HG03135 (cell line): ENCODE results near the gene DRD4.

Experiments used
- ATAC-seq: cut with Tn5 transposase; IDR thresholded peaks from one replicate; pipeline ENCODE4 v1.9.1; 2021; ENCODE audit warnings: mild to moderate bottlenecking, moderate library complexity; ENCODE audit not compliant: unreplicated experiment

The DRD4 gene

GRCh38 chr11:636511-637332 is at the start of gene DRD4:
DRD4 (plus strand) TSS chr11:637269; CDS start chr11:637305, 36 bp downstream.
- no peak for ATAC-seq

DNA sequence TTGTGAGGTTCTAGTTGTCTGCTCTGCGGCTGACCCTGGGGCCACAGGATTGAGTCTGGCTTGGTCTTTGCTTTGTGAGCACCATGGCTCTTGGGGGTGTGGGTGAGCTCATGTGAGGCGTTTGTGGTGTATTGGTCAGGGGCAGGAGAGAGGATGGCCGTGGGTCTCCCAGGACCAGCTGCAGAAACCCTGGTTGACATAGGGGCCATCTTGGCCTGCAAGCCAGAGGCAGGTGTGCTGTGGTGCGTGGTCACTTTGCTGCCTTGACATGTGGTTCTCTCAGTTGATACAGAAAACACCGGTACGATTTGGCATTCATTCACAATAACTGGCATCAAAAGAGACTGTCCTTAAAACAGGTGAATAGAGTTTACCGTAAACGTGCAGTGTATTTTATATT is 49.5 kb upstream of the DRD4 start:
- no peak for ATAC-seq

- no peak for ATAC-seq
Measured at GRCh38 chr11:587978-588380, 49.1 kb upstream of the DRD4 start.

DNA sequence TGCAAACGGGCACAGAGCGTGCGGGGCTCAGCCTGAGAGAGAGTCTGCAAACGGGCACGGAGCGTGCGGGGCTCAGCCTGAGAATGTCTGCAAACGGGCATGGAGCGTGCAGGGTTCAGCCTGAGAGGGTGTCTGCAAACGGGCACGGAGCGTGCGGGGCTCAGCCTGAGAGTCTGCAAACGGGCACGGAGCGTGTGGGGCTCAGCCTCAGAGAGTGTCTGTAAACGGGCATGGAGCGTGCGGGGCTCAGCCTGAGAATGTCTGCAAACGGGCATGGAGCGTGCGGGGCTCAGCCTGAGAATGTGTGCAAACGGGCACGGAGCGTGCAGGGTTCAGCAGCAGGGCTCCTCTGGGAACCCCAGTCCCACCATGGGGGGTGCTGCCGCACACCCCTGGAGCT is 47.3 kb upstream of the DRD4 start:
- ATAC-seq, result no peak

- ATAC-seq, result no peak
Measured at GRCh38 chr11:590997-591396, 46.1 kb upstream of the DRD4 start.

GRCh38 chr11:592501-592900 is 44.6 kb upstream of the DRD4 start:
- ATAC-seq, result no peak

- ATAC-seq, result no peak
Measured at GRCh38 chr11:592918-593317, 44.2 kb upstream of the DRD4 start.

DNA sequence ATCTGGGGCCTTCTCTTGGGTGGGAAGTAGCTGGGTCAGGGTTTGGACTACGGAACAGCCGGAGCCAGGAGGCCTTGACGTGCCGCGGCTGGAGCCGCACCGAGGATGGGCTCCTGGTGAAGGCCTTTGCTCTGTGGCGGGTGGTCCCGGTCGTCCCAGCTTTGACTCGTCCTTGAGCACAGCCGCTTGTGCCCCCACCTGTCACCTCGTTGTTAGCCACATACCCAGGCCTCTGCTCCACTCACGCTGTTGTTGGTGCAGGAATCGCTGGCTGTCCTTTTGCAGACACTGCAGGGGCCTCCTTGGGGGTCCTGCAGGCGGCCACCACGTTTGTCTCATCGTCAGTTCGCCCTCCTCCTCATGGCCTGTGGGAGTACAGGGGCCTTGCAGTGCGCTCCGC is 43.7 kb upstream of the DRD4 start:
- ATAC-seq, result no peak

DNA sequence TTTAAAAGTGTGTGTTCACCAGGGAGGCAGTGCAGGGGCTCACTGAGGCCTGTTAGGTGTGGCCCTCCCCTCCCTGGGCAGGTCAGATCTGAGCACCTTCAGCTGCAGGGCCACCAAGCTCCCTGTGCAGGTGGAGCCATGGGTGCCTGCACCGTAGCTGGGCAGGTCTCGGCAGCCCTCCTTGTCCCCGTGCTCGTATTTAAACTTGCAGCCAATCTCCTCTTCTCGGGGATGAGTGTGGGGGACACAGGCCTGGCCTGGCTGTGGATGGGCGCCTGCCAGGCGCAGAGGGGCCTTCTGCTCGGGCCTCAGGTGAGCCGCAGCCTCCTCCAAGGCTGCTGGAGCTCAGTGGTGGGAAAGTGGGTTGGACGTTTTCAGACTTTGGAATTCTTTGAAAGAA is 41.7 kb upstream of the DRD4 start:
- ATAC-seq, result no peak

- no peak for ATAC-seq
Measured at GRCh38 chr11:596374-596773, 40.7 kb upstream of the DRD4 start.

- no peak for ATAC-seq
Measured at GRCh38 chr11:597166-597725, 39.8 kb upstream of the DRD4 start.

- no peak for ATAC-seq
Measured at GRCh38 chr11:598005-598680, 38.9 kb upstream of the DRD4 start.

DNA sequence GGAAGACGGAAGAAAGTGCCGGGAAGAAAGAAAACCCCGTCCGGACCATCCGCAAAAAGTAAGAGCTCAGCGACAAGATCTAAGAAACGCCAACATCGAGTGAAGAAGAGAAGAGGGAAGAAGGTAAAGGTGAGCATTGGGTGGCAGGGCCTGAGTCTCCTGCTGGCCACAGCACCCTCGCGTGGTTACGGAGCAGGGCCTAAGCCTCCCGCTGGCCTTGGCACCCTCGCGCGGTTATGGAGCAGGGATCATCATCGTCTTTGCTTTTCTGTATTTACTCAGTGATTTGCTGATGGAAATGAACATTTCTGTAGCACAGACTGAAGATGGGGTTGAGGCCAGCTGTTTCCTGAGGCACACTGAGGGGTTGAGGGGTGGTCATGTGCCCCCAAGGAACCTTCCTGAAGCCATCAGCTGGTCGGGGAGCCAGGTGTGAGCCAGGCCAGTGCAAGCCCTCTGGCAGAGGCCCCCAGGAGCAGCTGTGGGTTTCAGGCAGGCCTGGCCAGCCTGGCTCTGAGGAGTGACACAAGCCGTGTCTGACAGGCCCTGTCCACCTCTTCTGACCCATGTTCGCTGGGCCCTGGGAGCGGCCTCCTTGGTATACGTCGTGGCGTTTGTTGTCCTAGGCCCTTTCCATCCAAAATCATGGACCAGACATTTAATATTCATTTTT is 35.4 kb upstream of the DRD4 start:
- no peak for ATAC-seq

DNA sequence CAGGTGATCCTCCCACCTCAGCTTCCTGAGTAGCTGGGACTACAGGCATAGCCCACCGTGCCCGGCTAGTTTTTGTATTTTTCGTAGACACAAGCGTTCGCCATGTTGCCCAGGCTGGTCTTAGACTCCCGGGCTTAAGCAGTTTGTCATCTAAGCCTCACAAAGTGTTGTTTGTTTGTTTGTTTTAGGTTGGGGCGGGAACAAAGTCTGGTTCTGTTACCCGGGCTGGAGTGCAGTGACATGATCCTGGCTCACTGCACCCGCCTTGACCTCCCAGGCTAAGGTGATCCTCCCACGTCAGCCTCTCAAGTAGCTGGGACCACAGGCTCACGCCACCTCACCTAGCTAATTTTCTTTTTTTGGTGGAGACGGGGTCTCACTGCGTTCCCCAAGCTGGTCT is 33.9 kb upstream of the DRD4 start:
- ATAC-seq, result no peak

- ATAC-seq, result no peak
Measured at GRCh38 chr11:605286-606129, 31.6 kb upstream of the DRD4 start.

- ATAC-seq, result no peak
Measured at GRCh38 chr11:606245-606644, 30.8 kb upstream of the DRD4 start.

DNA sequence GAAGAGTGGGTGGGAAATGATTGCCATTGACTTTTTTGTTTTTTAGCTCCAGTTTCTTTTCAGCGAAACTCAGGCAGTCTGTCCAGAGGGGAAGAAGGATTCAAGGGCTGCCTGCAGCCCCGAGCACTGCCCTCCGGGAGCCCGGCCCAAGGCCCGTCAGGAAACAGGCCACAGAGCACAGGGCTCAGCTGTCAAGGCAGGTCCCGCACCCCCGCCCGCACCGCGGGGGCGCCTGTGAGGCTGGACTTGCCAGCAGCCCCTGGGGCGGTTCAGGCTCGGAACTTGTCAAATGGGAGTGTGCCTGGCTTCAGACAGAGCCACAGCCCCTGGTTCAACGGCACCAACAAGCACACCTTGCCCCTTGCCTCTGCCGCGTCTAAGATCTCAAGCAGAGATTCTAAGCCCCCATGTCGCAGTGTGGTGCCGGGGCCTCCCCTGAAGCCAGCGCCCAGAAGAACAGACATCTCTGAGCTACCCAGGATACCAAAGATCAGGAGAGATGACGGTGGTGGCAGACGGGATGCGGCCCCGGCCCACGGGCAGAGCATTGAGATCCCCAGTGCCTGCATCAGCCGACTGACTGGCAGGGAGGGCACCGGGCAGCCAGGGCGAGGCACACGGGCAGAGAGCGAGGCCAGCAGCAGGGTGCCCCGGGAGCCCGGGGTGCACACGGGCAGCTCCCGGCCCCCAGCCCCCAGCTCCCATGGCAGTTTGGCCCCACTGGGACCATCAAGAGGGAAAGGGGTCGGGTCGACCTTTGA is 29.9 kb upstream of the DRD4 start:
- ATAC-seq, result no peak

DNA sequence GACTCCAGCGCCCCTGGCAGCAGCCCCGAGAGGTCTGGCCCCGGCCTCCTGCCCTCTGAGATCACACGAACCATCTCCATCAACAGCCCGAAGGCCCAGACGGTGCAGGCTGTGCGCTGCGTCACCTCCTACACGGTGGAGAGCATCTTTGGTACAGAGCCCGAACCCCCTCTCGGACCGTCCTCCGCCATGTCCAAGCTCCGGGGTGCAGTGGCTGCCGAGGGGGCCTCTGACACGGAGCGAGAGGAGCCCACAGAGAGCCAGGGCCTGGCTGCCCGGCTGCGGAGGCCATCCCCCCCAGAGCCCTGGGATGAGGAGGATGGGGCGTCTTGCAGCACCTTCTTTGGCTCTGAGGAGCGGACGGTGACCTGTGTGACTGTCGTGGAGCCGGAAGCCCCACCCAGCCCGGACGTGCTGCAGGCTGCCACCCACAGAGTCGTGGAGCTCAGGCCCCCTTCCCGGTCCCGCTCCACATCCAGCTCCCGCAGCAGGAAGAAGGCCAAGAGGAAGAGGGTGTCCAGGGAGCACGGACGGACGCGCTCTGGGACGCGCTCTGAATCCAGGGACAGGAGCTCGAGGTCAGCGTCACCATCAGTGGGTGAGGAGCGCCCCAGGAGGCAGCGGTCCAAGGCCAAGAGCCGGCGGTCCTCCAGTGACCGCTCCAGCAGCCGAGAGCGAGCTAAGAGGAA is 29.0 kb upstream of the DRD4 start:
- no peak for ATAC-seq

GRCh38 chr11:608791-609251 is 28.2 kb upstream of the DRD4 start:
- no peak for ATAC-seq
